HG03457 (cell line): ENCODE data around the gene GALNTL6.
A peak's percentile ranks its signal among the peaks of the same experiment; 100 is the strongest.

ENCODE experiments used
- ATAC-seq: cut with Tn5 transposase; IDR thresholded peaks from one replicate; pipeline ENCODE4 v1.9.1; 2021; ENCODE audit warnings: moderate number of reproducible peaks; ENCODE audit not compliant: unreplicated experiment

GALNTL6 gene

DNA sequence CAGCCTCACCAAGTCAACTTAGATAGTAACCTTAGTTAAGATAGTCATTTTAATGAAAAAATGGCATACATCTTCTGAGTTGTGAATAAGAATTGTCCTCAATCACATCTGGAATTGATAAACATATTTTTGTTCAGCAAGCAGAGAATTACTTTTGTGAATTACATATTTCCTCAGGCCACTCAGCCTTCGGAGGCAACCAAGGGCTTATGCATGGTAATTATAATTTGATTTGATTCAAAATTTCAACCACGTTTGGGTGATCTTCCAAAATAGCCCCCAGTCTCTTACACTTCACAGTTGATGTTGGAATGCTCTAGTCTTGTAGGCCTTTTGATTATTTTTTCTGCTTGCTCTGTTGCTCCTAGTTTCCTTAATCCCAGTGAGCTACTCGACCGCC lies 63.4 kb downstream of the GALNTL6 start:
- no peak for ATAC-seq

DNA sequence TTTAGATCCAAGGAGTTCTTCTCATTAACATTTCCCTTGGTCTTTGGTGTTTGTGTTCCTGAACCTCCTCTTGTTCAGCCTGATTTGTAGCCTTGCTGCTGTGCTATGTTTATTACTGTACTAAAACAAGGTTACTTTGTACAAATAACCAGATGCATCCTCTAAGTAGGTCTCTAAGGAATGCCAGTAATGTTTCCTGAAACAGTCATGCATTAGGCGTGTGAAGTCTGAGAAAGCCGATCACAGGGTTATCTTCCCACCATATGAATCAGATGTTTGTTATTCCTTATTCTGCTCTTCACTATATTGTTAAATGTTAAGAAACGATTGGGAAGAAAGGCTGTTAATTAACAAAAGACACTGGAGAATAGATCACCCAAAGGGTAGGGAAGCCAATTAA lies 66.9 kb downstream of the GALNTL6 start:
- no peak for ATAC-seq

DNA sequence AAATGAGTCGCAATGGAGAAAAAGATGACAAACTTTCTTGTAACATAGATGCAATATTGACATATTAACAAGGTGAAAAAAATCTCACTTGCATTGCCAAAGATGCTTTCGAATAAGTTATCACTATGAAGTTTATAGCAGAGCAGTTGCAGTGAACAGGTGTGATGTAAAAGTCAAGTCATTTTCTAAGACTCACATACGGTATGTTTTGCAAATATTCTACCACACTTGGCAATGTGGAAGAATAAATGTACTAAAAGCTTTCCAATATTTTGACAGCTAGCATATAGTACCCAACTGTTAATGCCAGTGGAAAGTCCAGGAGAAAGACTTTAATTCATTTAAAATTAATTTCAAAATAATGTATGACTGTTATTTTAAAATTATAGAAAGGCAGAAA lies 76.5 kb downstream of the GALNTL6 start:
- no peak for ATAC-seq

DNA sequence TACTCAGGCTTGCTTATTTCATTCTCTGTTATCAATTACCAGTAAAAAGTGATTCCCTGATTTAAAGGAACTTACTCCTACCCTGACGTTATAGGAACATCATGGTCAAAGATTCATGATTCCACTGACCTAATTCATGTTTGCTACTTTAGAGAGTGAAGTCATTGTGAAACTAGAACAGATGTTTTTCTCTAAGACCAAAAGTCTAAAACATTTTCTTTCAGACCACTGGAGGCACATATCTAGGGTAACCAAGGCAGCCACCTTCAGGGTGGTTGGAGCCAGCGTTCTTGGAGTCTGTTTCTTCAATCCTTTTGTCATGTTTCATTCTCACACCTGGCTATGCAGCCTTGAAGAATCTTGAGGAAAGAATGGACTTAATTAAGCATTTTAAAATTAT lies 77.8 kb downstream of the GALNTL6 start:
- ATAC-seq = peak; percentile 65

- no peak for ATAC-seq
Observed at GRCh38 chr4:171896426-171896825, 83.2 kb downstream of the GALNTL6 start.

DNA sequence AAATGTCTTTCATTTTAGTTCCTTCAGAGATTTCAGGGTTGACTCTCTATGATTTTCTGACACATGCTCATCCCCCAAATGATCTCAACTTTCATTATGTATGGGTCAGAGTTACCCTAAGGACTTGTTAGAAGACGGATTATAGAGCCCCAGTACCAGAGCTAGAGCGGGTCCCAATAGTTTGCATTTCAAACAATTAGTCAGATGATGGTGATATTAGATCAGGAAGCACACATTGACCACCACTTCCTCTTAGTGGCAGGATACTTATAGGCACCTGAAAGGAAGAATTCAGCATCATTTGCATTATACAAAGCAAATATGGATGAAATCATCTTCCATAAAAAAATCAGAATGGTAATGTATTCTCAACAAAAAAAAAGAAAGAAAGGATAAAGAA lies 106.1 kb downstream of the GALNTL6 start:
- ATAC-seq = no peak

- ATAC-seq = no peak
Observed at GRCh38 chr4:171920901-171921300, 107.7 kb downstream of the GALNTL6 start.

DNA sequence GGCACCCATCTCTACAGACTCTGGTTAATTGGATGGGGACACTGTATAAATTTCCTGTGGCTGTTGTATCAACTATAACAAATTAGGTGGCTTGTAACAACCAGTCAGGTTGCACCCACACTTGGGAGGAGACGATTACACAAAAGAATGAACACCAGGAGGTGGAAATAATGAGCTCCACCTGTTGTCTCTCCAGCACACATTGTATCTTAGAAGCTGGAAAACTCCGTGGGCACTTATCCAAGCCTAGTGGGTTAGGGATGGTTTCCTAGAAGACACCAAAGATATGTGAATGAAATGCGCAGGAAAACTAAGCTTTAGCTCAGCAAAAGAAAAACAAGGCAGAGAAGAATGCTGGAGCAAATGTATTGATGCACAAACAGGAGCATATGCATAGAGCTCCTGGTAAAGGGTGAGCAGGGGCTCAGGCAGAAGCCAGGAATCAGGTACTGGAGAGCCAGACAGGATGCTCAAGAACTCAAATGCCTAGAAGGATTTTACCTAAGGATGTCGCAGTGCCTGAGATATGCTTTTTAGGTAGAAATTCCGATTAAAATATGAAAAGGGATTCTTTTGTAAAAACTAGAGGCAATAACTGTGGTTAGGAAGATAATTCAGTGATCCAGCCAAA lies 111.7 kb downstream of the GALNTL6 start:
- ATAC-seq = no peak

DNA sequence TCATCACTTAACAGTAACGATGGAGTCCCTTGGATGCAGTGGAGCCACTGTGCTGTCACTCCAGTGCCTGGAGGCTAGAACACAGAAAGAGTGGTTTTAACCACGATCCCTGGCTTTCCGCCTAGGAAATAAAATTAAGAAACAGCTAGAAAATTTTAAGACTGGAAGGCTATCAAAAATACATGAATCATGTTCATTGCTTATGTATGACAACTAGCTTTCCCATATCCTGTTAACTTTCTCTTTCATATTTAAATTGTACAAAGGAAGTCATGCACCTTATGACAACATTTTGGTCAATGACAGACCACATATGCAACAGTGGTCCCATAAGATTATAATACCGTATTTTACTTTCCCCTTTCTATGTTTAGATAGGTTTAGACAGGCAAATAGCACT lies 115.1 kb downstream of the GALNTL6 start:
- no peak for ATAC-seq

- no peak for ATAC-seq
Observed at GRCh38 chr4:171929477-171929876, 116.3 kb downstream of the GALNTL6 start.

DNA sequence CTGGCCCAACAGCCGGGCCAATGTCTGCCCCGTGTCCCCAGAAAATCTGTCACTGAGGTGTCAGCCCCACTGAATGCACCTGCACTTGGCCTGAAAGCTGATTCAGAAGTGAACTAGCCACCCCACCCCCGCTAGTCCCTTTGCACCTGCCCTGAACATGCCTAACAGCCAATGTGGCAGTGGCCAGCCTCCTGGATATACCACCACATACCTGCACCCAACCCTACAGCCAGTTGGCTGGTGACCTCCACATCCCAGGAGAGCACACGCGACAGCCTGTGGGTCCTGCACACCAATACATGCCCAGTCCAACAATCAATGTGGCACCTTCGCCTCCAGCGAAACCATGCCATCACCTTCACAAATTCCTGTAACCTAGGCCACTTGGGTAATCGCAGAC lies 116.7 kb downstream of the GALNTL6 start:
- ATAC-seq = no peak

- ATAC-seq = no peak
Observed at GRCh38 chr4:171932238-171932637, 119.0 kb downstream of the GALNTL6 start.

DNA sequence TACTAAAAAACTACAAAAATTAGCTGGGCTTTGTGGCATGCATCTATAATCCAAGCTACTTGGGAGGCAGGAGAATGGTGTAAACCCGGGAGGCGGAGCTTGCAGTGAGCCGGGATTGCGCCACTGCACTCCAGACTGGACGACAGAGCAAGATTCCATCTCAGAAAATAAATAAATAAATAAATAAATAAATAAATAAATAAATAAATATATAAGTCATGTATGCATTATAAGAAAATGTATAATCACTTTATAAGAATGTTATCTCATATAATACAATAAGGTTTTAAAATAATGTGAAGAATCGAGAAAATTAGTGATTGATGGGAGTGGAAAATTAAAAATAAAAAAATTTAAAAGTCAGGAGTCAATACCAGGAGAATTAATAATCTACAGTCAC lies 127.5 kb downstream of the GALNTL6 start:
- no peak for ATAC-seq

- ATAC-seq = no peak
Observed at GRCh38 chr4:171947400-171947799, 134.2 kb downstream of the GALNTL6 start.

DNA sequence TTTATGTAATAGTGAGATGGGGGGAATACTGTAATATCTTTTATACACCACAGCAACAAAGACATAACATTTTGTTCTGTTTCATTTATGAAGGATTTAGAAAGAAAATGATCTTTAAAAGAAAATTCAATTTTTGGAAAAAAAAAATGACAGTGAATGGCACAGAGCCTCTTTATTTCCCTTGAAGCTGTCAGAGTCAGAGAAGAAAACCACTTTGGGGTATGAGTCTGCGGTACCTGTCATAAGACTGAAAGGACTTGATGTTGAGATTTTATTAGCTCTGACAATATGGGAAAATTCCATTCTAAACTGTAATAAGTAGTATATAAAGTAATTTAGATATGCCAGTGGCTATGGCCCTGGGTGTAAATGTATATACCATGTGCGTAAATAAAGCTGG lies 134.8 kb downstream of the GALNTL6 start:
- no peak for ATAC-seq

DNA sequence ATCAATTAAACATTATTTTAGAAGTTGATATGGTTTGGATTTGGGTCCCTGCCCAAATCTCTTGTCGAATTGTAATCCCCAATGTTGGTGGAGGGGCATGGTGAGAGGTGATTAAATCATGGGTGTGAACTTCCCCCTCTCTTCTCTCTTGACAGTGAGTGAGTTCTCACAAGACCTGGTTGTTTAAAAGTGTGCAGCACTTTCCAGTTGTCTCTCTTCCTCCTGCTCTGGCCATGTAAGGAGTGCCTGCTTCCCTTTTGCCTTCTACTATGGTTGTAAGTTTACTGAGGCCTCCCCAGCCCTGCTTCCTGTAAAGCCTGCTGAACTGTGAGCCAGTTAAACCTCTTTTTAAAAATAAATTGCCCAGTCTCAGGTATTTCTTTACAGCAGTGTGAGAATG lies 141.4 kb downstream of the GALNTL6 start:
- ATAC-seq = no peak

DNA sequence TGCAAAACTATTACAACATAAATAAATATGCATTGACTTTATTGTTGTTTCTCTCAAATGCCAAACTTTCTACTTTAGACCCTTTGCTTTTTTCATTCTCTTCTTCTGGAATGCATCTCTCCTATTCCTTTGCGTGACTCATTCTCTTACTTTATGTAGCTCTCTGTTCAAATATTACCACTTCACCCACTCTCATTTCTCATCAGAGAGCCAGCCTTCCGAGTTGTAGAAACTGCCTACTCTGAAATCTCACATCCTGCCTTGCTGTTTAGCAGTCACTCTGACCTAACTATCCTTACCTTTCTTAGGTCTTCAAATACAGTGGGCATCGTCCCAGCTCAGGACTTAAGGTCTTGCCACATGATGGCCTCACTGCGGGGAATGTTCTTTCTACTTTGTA lies 143.5 kb downstream of the GALNTL6 start:
- ATAC-seq = no peak

DNA sequence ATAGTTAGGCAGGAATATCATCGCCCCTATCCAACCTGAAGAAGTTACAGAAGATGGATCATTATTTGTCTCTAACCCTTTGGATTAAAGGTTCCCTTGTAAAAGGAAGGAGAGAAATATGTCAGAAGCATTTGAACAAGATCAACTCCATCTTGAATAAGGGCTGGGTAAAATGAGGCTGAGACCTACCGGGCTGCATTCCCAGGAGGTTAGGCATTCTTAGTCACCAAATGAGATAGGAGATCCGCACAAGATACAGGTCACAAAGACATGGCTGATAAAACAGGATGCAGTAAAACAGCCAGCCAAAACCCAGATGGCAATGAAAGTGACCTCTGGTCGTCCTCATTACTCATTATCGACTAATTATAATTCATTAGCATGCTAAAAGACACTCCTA lies 148.9 kb downstream of the GALNTL6 start:
- ATAC-seq = no peak

DNA sequence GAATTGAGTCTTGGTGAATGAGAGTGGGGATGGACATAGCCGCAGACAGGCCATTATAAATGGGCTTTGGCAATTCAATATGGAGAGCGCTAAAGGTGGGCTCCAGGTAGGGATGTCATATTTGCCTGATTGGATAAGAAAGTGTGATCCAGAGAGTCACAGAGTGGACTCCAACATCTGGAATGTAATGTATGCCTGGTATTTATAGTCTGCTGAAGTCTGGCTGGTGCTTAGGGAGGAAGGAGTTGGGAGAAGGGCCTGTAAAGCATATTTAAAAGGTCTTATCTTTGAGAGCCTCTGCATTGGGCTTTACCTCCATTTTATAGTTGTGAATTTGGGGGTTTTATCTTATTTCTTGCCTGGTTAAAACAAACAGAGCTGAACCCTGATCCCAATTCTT lies 153.2 kb downstream of the GALNTL6 start:
- no peak for ATAC-seq

DNA sequence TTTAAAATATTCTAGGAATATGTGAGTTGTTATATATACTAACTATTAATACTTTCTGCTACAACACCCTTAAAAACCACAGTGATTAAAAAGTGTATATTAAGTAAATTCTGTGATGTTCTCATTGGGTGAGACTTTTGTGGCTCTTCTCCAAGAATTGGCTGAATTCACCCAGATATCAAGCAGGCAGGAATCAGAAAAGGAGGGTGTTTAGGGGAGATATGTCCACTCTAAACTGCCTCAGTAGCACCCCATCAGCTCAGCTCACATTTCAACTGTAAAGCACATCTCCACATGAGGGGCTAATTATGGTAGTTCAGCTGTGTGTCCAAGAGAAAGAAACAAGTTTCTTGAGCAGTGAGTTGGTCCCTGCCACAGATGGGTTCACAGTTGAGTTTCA lies 165.0 kb downstream of the GALNTL6 start:
- ATAC-seq = no peak

DNA sequence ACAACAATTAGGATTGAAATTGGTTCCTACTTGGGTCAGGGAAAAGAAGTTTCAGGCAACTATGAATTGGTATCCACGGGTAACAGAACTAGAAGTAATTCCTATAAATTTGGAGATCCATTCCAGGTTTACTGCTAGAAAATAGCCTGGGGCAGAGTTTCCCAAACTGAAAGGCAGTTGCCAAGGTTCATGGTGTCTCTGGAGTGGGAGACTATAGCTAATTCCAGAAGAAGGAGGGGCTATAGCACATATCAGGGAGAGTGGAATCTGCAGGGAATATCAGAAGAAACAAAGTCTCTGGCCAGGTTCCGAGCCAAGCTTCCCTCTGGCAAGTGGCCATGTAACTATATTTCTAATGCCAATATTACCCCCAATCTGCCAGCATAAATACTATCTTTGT lies 166.3 kb downstream of the GALNTL6 start:
- ATAC-seq = no peak

DNA sequence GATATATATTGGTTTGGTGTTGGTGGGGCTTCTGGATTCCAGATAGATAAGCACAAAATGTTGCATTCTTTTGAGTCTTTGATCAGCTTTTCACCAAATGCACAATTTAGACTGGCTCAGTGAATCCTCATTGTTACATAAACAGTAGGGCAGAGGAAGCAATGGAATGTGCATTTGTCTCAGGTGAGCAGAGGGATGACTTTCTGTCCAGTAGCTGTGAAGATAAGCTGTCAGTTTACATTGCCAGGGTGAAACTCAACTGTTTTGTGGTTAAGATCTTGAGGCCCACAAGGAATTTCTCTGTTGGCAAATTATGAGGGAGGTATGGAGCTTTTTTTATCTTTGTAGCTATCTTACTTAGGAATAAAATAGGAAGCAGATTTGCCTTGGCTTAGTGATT lies 168.0 kb downstream of the GALNTL6 start:
- no peak for ATAC-seq

- no peak for ATAC-seq
Observed at GRCh38 chr4:171983935-171984805, 171.0 kb downstream of the GALNTL6 start.
